Gastrocnemius medialis (tissue), 4 donors: ENCODE data around the gene GAL3ST3.
"Not testable (repeated sequence)": the region's sequence is repeated elsewhere in the genome, so short reads cannot be mapped to it uniquely, and the experiment has no call there.

Experiments
- POLR2A ChIP-seq, 2 donors: fragments of 450-650 bp; IDR thresholded peaks; one replicate each; pipeline ENCODE4 v1.6.1; 2017; ENCODE audit warnings: antibody characterized with exemption in 2 of 2, mild to moderate bottlenecking in 2 of 2, moderate library complexity in 2 of 2
- TF ChIP-seq, protein P1 (sequence below), 5 experiments: fragments of 450-650 bp in 3 of 5; fragments of 200-600 bp in 2 of 5; sonication (generic) in 2 of 5; IDR thresholded peaks in 4 of 5; conservative IDR thresholded peaks in 1 of 5; 1 replicate in 4 of 5; 2 replicates in 1 of 5; pipeline ENCODE4 v1.5.1; 2016 to 2019; ENCODE audit warnings: antibody characterized with exemption in 5 of 5, mild to moderate bottlenecking in 3 of 5, moderate library complexity in 3 of 5

DNA sequence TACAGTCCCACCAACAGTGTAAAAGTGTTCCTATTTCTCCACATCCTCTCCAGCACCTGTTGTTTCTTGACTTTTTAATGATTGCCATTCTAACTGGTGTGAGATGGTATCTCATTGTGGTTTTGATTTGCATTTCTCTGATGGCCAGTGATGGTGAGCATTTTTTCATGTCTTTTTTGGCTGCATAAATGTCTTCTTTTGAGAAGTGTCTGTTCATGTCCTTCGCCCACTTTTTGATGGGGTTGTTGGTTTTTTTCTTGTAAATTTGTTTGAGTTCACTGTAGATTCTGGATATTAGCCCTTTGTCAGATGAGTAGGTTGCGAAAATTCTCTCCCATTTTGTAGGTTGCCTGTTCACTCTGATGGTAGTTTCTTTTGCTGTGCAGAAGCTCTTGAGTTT is 43.2 kb upstream of the GAL3ST3 start:
- TF ChIP-seq POLR2A (IDR thresholded peaks at IDR 0.05) = not testable (repeated sequence)
- TF ChIP-seq, protein P1, sequence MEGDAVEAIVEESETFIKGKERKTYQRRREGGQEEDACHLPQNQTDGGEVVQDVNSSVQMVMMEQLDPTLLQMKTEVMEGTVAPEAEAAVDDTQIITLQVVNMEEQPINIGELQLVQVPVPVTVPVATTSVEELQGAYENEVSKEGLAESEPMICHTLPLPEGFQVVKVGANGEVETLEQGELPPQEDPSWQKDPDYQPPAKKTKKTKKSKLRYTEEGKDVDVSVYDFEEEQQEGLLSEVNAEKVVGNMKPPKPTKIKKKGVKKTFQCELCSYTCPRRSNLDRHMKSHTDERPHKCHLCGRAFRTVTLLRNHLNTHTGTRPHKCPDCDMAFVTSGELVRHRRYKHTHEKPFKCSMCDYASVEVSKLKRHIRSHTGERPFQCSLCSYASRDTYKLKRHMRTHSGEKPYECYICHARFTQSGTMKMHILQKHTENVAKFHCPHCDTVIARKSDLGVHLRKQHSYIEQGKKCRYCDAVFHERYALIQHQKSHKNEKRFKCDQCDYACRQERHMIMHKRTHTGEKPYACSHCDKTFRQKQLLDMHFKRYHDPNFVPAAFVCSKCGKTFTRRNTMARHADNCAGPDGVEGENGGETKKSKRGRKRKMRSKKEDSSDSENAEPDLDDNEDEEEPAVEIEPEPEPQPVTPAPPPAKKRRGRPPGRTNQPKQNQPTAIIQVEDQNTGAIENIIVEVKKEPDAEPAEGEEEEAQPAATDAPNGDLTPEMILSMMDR (IDR thresholded peaks at IDR 0.05 in 4 of 5, conservative IDR thresholded peaks at IDR 0.05 in 1 of 5) = not testable (repeated sequence)
